Neuronal stem cell (in vitro differentiated cells): ENCODE measurements around the gene CACTIN.
"Not testable (repeated sequence)": the region's sequence is repeated elsewhere in the genome, so short reads cannot be mapped to it uniquely, and the experiment has no call there.

Experiments used
- DNase-seq: peaks from one replicate; pipeline ENCODE4 v3.0.0-alpha.2; 2013; ENCODE audit warnings: low spot score
- H2AFZ ChIP-seq: one replicate; pipeline ENCODE4 v1.6.1; 2013; ENCODE audit warnings: mild to moderate bottlenecking, low read length, inconsistent platforms
- H2AK5ac ChIP-seq: 2 replicates; pipeline ENCODE4 v1.6.1; 2013; ENCODE audit warnings: low read depth, mild to moderate bottlenecking, inconsistent platforms, low read length, moderate library complexity, mixed read lengths
- H2BK120ac ChIP-seq: 2 replicates; pipeline ENCODE4 v1.6.1; 2013; ENCODE audit warnings: low read depth, mild to moderate bottlenecking, inconsistent platforms, low read length, moderate library complexity, mixed read lengths
- H2BK12ac ChIP-seq: one replicate; pipeline ENCODE4 v1.6.1; 2013; ENCODE audit warnings: low read length, inconsistent platforms
- H2BK15ac ChIP-seq: 2 replicates; pipeline ENCODE4 v1.6.1; 2013; ENCODE audit warnings: mild to moderate bottlenecking, low read length, inconsistent platforms, mixed read lengths
- H2BK5ac ChIP-seq: one replicate; pipeline ENCODE4 v1.6.1; 2013; ENCODE audit warnings: inconsistent platforms, mild to moderate bottlenecking, low read length, moderate library complexity
- H3K14ac ChIP-seq: one replicate; pipeline ENCODE4 v1.6.1; 2013; ENCODE audit warnings: low read length, inconsistent platforms
- H3K18ac ChIP-seq: 2 replicates; pipeline ENCODE4 v1.6.1; 2013; ENCODE audit warnings: low read length, inconsistent platforms
- H3K23ac ChIP-seq: 2 replicates; pipeline ENCODE4 v1.6.1; 2013; ENCODE audit warnings: low read depth, mild to moderate bottlenecking, mixed read lengths, low read length, inconsistent platforms; ENCODE audit not compliant: poor library complexity
- H3K27ac ChIP-seq: replicated peaks from 3 replicates; pipeline ENCODE4 v1.5.1; 2013; ENCODE audit warnings: low read length, inconsistent platforms
- H3K27me3 ChIP-seq, 3 experiments: 2 replicates each; pipeline ENCODE4 v1.6.1; 2013; ENCODE audit warnings: low read length in 3 of 3, mild to moderate bottlenecking in 2 of 3, inconsistent platforms in 1 of 3, low read depth in 1 of 3, mixed read lengths in 1 of 3, moderate library complexity in 1 of 3; ENCODE audit not compliant: control insufficient read depth in 3 of 3, insufficient read depth in 3 of 3
- H3K36me3 ChIP-seq, 2 donors: replicated peaks in 1 of 2; 2 replicates each; pipeline ENCODE4 v1.6.1; 2013; ENCODE audit warnings: low read length in 2 of 2; ENCODE audit not compliant: control insufficient read depth in 2 of 2, insufficient read depth in 2 of 2
- H3K4ac ChIP-seq: 2 replicates; pipeline ENCODE4 v1.6.1; 2013; ENCODE audit warnings: inconsistent platforms, mild to moderate bottlenecking, low read length, moderate library complexity
- H3K4me1 ChIP-seq, 2 donors: 1 replicate in 1 of 2; 2 replicates in 1 of 2; pipeline ENCODE4 v1.6.1; 2013; ENCODE audit warnings: low read length in 2 of 2, low read depth in 1 of 2; ENCODE audit not compliant: control insufficient read depth in 2 of 2, insufficient read depth in 1 of 2
- H3K4me2 ChIP-seq: one replicate; pipeline ENCODE4 v1.6.1; 2013; ENCODE audit warnings: mild to moderate bottlenecking, low read length, inconsistent platforms; ENCODE audit not compliant: insufficient read depth, poor library complexity, severe bottlenecking
- H3K4me3 ChIP-seq, 2 donors: 2 replicates each; pipeline ENCODE4 v1.5.1; 2013; ENCODE audit warnings: low read length in 2 of 2, mild to moderate bottlenecking in 2 of 2, inconsistent platforms in 1 of 2, moderate library complexity in 1 of 2
- H3K79me1 ChIP-seq: one replicate; pipeline ENCODE4 v1.6.1; 2013; ENCODE audit warnings: low read depth, mild to moderate bottlenecking, inconsistent platforms, low read length, moderate library complexity
- H3K9ac ChIP-seq: one replicate; pipeline ENCODE4 v1.6.1; 2013; ENCODE audit warnings: mild to moderate bottlenecking, low read depth, low read length, inconsistent platforms; ENCODE audit not compliant: poor library complexity
- H3K9me3 ChIP-seq, 2 donors: replicated peaks in 1 of 2; 2 replicates each; pipeline versions ENCODE3 to v1.6.1; 2013; ENCODE audit warnings: low read length in 2 of 2, mild to moderate bottlenecking in 2 of 2, inconsistent platforms in 1 of 2, low read depth in 1 of 2, mixed read lengths in 1 of 2, moderate library complexity in 1 of 2; ENCODE audit not compliant: control insufficient read depth in 2 of 2, insufficient read depth in 1 of 2
- H4K8ac ChIP-seq: one replicate; pipeline ENCODE4 v1.6.1; 2013; ENCODE audit warnings: low read depth, mild to moderate bottlenecking, inconsistent platforms, low read length, moderate library complexity
- H4K91ac ChIP-seq: one replicate; pipeline ENCODE4 v1.6.1; 2013; ENCODE audit warnings: low read length, low read depth, mild to moderate bottlenecking, inconsistent platforms; ENCODE audit not compliant: poor library complexity
- WGBS, 2 donors: extraction: QIAGEN DNeasy Blood & Tissue Kit; methylation state at CpG; one replicate each; pipeline ENCODE4 v1.1.7; 2013; ENCODE audit warnings: missing lambda C conversion rate in 2 of 2, mixed read lengths in 1 of 2; ENCODE audit not compliant: insufficient read length in 2 of 2, insufficient replicate concordance in 1 of 2; ENCODE audit errors: extremely low coverage in 2 of 2; 5-methylcytosine and 5-hydroxymethylcytosine counted together

Gene CACTIN

DNA sequence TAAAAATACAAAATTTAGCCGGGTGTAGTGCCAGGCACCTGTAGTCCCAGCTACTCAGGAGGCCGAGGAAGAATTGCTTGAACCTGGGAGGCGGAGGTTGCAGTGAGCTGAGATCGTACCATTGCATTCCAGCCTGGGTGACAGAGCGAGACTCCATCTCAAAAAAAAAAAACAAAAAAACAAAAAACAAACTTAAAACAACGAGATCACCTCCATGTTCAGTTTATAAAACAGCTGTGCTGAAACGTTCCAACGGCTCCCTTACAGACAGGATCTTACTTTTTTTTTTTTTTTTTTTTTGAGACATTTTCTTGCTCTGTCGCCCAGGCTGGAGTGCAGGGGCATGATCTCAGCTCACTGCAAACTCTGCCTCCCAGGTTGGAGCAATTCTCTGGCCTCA lies 2.2 kb upstream of the CACTIN start:
- H3K4me1 ChIP-seq, H2AFZ ChIP-seq, H3K27ac ChIP-seq, H2BK12ac ChIP-seq, H3K9ac ChIP-seq, H3K14ac ChIP-seq, H3K23ac ChIP-seq, H2BK120ac ChIP-seq, H3K27me3 ChIP-seq, H4K8ac ChIP-seq, H3K18ac ChIP-seq, H3K4me3 ChIP-seq, H4K91ac ChIP-seq, H2BK15ac ChIP-seq, H3K9me3 ChIP-seq, H2AK5ac ChIP-seq, H2BK5ac ChIP-seq, H3K4me2 ChIP-seq, H3K4ac ChIP-seq, DNase-seq: not testable (repeated sequence)
- Histone ChIP-seq H3K79me1 (peaks cover 12% of the 10 kb centered on the region), H3K36me3 (peaks cover 8 to 25% of the 10 kb centered on the region in 2 donors)
- no CpG with 5 or more reads among the region's 9 CpGs for WGBS, 2 donors

DNA sequence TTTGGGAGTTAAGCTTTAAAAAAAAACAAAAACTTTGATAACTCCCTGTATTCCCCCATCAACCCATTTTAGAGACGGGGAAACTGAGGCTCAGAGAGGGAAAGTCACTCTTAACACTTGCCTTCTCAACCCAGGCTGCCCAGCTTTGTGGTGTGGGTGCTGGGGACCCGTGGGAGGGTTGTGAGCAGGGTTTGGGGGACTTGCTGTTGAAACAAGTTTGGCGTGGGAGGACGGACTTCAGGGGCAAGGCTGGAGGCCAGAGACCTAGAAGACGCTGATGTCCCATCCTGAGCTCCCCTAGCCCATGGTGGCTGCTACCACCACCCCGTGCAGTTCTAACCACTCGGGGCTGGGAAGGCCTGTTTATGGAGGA lies 747 bp upstream of the CACTIN start:
- H3K18ac ChIP-seq, result peak overlapping the region; percentile 82
- no peak overlapping the region for H3K23ac ChIP-seq
- H4K91ac ChIP-seq, result no peak overlapping the region
- H2BK12ac ChIP-seq, result peak overlapping the region; percentile 19
- peak overlapping the region; percentile 27 for H3K27ac ChIP-seq
- H4K8ac ChIP-seq, result no peak overlapping the region
- WGBS, 2 donors, result no CpG with 5 or more reads among the region's 7 CpGs
- H2AK5ac ChIP-seq, result peak overlapping the region; percentile 80
- peak overlapping the region; percentile 18 to 65 for H3K4me3 ChIP-seq
- H3K4me1 ChIP-seq, result peaks cover 2 to 6% of the 10 kb centered on the region in 2 donors
- no peaks in the 10 kb centered on the region for H3K27me3 ChIP-seq
- peaks cover 10% of the 10 kb centered on the region for H3K79me1 ChIP-seq
- no peak overlapping the region for H2BK15ac ChIP-seq
- no peak for DNase-seq
- no peak overlapping the region for H3K9ac ChIP-seq
- no peak overlapping the region for H3K4ac ChIP-seq
- H2BK120ac ChIP-seq, result no peak overlapping the region
- peak overlapping the region; percentile 90 for H2AFZ ChIP-seq
- peak overlapping the region; percentile 51 for H3K4me2 ChIP-seq
- peaks cover 6 to 32% of the 10 kb centered on the region in 2 donors for H3K36me3 ChIP-seq
- peak overlapping the region; percentile 79 for H3K14ac ChIP-seq
- no peak overlapping the region for H2BK5ac ChIP-seq
- H3K9me3 ChIP-seq, result peaks cover 0 to 2% of the 10 kb centered on the region in 2 donors

DNA sequence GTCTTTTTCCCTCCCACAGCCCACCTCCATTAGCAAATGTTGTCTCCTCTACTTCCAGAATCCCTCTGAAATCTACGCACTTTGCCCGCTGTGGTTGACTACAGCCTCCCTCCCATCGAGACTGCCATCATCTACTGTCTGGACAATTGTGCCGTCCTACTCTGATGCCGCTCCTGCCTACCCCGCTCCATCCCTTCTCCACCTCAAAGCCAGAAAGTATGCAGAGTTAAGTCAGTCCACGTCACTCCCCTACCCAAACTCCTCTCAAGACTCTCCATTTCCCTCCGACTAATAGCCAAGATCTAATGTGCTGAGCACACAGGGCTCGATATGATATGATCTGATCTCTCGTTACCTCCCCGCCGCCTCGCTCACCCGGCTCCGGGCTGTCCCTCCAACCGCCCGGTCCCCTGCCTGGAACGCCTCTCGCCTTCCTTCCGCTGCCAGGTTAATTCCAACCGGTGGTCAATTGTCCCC lies 556 bp downstream of the CACTIN start:
- Histone ChIP-seq H4K8ac (no peak overlapping the region), H3K4me3 (peak overlapping the region; percentile 86 to 95), H4K91ac (no peak overlapping the region), H2BK15ac (no peak overlapping the region), H2AK5ac (no peak overlapping the region), H3K18ac (no peak overlapping the region), H2AFZ (peak overlapping the region; percentile 90), H2BK120ac (no peak overlapping the region), H3K4me2 (peak overlapping the region; percentile 84), H3K27me3 (no peaks in the 10 kb centered on the region), H3K23ac (no peak overlapping the region), H2BK12ac (no peak overlapping the region), H3K4ac (no peak overlapping the region), H3K9me3 (peaks cover 0 to 2% of the 10 kb centered on the region in 2 donors), H3K79me1 (peaks cover 11% of the 10 kb centered on the region), H3K9ac (peak overlapping the region; percentile 95), H3K27ac (no peak overlapping the region), H3K14ac (no peak overlapping the region), H3K4me1 (peaks cover 2 to 6% of the 10 kb centered on the region in 2 donors), H3K36me3 (peaks cover 0 to 28% of the 10 kb centered on the region in 2 donors), H2BK5ac (peak overlapping the region; percentile 89)
- WGBS, 2 donors, result no CpG with 5 or more reads among the region's 21 CpGs
- no peak for DNase-seq

DNA sequence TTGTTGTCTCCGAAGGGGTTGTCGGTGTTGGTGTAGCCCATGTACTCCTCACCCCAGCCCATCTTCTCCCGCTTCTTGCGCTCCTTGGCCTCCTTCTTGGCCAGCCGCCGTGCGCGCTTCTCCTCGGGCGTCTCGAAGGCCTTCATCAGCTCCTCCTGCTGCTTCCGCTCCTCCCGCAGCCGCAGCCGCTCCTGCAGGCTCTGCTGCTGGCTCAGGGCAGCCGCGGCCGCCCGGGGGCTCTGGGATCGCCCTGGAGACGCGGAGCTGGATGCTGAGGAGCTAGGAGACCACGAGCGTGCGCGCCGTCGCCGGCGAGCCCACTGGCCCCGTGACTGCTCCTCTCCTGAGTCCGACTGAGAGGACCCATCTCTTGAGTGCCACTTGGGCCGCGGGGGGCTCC lies 2.9 kb downstream of the CACTIN start:
- Histone ChIP-seq H3K14ac (no peak overlapping the region), H3K4me3 (no peak overlapping the region), H3K18ac (no peak overlapping the region), H3K9ac (no peak overlapping the region), H3K27me3 (no peaks in the 10 kb centered on the region), H4K91ac (no peak overlapping the region), H2BK12ac (no peak overlapping the region), H2AK5ac (no peak overlapping the region), H3K79me1 (peaks cover 16% of the 10 kb centered on the region), H3K23ac (no peak overlapping the region), H4K8ac (no peak overlapping the region), H3K27ac (no peak overlapping the region), H3K4me1 (peaks cover 2 to 6% of the 10 kb centered on the region in 2 donors), H2BK15ac (no peak overlapping the region), H3K4ac (no peak overlapping the region), H3K9me3 (peaks cover 0 to 2% of the 10 kb centered on the region in 2 donors), H3K4me2 (no peak overlapping the region), H2AFZ (no peak overlapping the region), H3K36me3 (peaks cover 0 to 37% of the 10 kb centered on the region in 2 donors), H2BK120ac (no peak overlapping the region), H2BK5ac (no peak overlapping the region)
- DNase-seq, result no peak
- WGBS, 2 donors, result no CpG with 5 or more reads among the region's 34 CpGs
